Uterus (tissue), 2 donors: ENCODE measurements around the gene FKBP10.

ENCODE experiments used
- POLR2A ChIP-seq, 2 donors: fragments of 450-650 bp; IDR thresholded peaks; one replicate each; pipeline ENCODE4 v1.6.1; 2016; ENCODE audit warnings: antibody characterized with exemption in 2 of 2, mild to moderate bottlenecking in 1 of 2, moderate library complexity in 1 of 2
- TF ChIP-seq, protein P1 (sequence below), 4 experiments: fragments of 200-600 bp in 2 of 4; fragments of 450-650 bp in 2 of 4; sonication (generic) in 2 of 4; IDR thresholded peaks; one replicate each; pipeline ENCODE4 v1.5.1; 2016 to 2019; ENCODE audit warnings: antibody characterized with exemption in 4 of 4, mild to moderate bottlenecking in 2 of 4, moderate library complexity in 1 of 4

DNA sequence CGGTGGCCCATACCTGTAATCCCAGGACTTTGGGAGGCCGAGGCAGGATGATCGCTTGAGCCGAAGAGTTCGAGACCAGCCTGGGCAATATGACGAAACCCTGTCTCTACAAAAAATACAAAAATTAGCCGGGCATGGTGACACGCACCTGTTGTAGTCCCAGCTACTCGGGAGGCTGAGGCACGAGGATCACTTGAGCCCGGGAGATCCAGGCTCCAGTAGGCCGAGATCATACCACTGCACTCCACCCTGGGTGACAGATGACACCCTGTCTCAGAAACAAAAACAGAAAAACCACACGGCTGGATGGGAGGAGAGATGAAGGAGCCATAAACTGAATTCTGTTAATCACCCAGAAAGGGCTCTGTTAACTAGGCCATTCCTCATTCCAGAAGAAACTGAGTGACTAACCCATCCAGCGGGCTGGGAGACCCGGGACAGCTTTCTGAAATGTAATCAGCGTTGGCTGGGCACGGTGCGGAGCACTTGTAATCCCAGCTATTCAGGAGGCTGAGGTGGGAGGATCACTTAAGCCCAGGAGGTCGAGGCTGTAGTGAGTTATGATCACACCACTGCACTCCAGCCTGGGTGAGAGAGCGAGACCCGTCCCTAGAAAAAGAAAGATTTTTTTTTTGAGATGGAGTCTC, 23.9 kb downstream of the FKBP10 start:
- TF ChIP-seq, protein P1, sequence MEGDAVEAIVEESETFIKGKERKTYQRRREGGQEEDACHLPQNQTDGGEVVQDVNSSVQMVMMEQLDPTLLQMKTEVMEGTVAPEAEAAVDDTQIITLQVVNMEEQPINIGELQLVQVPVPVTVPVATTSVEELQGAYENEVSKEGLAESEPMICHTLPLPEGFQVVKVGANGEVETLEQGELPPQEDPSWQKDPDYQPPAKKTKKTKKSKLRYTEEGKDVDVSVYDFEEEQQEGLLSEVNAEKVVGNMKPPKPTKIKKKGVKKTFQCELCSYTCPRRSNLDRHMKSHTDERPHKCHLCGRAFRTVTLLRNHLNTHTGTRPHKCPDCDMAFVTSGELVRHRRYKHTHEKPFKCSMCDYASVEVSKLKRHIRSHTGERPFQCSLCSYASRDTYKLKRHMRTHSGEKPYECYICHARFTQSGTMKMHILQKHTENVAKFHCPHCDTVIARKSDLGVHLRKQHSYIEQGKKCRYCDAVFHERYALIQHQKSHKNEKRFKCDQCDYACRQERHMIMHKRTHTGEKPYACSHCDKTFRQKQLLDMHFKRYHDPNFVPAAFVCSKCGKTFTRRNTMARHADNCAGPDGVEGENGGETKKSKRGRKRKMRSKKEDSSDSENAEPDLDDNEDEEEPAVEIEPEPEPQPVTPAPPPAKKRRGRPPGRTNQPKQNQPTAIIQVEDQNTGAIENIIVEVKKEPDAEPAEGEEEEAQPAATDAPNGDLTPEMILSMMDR (IDR thresholded peaks at IDR 0.05), result no peak
- no peak for TF ChIP-seq POLR2A (IDR thresholded peaks at IDR 0.05)
